ENCODE results near the gene TACC2.

The TACC2 gene

GRCh38 chr10:122126763-122127659, 138.0 kb downstream of the TACC2 start:
- no peak for DNase-seq

- no peak for DNase-seq
Observed at GRCh38 chr10:122127943-122128342, 139.0 kb downstream of the TACC2 start.

DNA sequence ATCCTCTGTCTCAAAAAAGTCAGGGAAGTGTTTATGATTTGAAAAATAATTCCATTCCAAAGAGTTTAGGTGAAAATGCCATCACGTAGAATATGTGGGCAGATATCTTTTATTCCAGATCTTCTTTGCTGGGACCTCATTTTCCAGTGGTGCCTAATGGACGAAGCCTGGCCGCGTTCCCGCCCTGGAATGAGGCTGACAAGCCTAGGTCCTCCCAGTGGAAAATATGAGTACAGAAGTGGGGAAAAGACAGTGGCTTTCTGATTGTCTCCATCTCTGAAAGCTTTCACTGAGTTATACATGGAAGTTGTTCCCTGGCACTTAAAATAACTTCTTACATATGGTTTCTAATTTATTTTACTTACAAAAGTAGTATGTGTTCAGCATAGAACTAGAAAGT, 139.4 kb downstream of the TACC2 start:
- no peak for DNase-seq

- DNase-seq, result no peak
Observed at GRCh38 chr10:122130474-122131110, 141.6 kb downstream of the TACC2 start.

DNA sequence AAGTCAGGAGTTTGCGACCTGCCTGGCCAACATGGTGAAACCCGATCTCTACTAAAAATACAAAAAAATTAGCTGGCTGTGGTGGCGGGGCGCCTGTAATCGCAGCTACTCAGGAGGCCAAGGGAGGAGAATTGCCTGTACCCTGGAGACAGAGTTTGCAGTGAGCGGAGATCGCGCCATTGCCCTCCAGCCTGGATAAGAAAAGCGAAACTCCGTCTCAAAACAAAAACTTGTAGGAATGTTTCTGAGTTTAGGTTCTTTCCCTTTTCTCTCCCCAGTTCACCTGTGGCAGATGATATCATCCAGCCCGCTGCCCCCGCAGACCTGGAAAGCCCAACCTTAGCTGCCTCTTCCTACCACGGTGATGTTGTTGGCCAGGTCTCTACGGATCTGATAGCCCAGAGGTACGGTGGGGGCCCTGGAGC, 143.4 kb downstream of the TACC2 start:
- DNase-seq, result no peak

DNA sequence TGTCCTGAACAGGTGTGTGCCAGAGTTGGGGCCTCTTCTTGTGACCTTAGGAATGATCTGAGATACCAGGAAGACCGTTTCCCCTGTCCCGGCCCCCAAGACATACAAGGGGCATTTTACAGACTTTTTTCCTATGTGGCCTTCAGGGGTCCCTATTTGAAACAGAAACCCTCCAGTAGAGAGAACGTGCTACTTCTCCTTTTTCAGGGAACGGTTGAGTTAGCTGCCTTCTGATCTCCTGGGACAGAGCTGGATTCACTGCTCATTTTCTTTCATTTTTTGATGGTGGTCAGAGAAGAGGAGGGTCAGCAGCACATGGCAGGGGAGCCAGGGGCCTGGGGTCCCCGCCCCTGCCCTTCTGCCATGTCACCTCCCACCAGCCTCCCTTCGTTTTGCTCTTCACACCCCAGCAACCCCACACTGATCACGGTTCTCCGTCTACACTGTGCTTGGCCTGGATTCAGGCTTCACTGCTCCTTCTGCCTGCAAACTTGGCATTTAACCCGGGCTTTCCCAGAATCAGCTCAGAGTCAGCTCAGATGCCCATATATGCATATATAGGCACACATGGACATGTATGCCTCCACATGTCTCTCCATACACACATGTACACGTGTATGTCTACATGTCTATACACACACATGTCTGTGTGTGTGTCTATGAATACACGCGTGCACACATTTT, 144.1 kb downstream of the TACC2 start:
- no peak for DNase-seq

GRCh38 chr10:122135251-122136025, 146.5 kb downstream of the TACC2 start:
- no peak for DNase-seq

- no peak for DNase-seq
Observed at GRCh38 chr10:122138831-122139625, 150.1 kb downstream of the TACC2 start.

- DNase-seq, result no peak
Observed at GRCh38 chr10:122139627-122140170, 150.7 kb downstream of the TACC2 start.

- DNase-seq, result no peak
Observed at GRCh38 chr10:122140461-122140902, 151.5 kb downstream of the TACC2 start.

- DNase-seq, result no peak
Observed at GRCh38 chr10:122140941-122141623, 152.1 kb downstream of the TACC2 start.

DNA sequence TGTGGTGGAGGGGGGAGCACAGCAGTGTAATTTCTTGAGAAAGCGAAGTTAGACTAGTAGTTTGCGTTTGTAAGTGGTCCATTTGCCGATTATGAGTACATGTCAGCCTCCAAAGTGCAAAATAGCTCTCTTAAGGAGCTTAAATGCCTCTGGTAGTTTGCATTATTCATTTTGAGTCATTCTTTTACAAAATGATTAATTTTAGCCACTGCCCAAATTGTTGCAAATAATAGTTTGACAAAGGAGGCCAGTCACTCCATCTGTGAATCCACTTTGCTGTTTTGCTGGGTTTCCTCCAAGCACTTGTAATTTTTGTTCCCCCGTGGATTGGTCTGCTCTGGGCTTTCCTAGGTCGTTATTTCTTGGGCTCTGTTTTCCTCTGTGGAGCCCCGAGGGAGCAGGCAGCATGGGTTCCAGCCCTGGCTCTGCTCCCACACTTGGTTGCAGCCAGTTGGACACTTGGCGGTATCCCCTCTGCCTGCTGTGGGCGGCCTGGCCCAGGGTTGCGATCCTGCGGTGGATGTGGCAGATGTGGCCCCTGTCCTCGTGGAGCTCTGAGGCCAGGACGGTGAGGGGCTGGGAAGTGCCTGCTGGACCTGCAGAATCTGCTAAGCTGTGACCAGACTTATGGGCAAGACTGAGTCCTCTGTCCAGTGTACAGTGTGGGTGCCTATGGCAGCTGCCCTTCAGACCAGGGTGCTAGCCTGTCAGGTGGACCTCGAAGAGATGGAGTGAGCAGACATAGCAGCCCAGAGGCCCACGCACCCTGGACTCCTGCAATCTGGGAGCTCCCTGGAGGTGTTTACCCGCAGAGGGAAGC, 153.1 kb downstream of the TACC2 start:
- DNase-seq, result no peak

DNA sequence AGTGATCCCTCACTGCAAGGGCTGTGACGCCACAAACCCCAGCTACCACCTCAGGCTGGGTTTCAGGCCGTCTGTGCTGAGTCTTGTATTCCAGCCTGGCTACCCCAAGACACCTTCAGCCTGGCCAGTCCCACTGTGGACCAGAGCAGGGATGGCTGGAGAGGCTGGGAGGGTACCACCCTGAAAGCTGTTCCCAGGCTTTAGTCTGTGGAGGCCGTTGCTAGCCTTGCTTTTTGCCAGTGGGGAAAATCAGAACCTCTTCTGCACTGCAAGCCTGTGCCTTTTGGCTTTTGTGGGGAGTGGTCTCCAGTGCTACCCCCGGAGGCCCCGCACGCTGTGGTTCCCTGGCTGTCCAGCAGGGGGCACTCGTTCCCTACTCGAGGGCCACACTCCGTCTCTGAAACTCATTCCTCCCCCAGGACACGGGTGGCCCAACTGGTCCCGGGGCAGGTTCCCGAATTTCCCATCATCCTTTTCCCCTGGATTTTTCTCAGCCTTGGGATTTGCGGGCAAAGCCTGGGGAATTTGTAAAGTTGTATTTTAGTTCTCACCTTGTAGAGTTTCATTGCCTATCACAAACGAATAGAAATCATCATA, 153.8 kb downstream of the TACC2 start:
- DNase-seq, result peak; percentile 2

DNA sequence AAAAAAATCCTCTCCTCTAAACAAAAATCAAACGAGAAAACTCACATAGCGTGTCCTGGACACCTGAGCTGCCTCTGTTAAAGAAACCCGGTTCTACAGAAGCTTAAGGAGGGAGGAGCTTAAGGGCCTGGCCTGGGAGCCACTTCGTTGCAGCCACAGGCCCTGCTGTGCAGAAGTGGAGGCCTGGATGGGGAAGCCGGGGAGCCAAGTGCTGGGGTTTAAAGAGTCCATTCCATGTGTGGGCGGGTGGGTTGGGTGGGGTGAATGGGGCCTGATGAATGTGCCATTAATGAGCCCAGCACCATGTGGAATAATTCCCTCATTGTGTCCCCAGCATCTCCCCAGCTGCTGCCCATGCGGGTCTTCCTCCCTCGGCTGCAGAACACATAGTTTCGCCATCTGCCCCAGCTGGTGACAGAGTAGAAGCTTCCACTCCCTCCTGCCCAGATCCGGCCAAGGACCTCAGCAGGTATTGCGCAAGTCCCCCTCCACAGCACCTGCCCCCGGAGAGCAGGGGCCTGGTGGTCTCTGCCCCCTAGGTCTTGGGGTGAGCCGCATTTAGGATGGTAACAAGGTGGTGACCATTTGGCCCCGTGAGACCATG, 154.4 kb downstream of the TACC2 start:
- DNase-seq, result no peak

- DNase-seq, result no peak
Observed at GRCh38 chr10:122144199-122144598, 155.2 kb downstream of the TACC2 start.

DNA sequence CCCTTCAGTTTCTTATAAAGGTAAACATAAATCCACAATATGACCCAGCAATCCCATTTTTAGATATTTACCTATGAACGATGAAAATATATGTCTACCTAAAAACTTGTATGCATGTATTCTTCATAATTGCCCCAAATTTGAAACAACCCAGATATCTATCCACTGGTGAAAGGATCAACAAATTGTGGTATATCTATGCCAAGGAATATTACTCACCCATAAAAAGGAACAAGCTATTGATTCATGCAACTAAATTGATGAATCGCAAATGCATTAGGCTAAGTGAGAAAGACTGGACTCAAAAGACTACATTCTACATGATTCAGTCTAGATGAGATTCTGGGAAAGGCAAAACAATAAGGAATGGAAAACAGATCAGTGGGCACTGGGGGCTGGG, 156.2 kb downstream of the TACC2 start:
- no peak for DNase-seq

DNA sequence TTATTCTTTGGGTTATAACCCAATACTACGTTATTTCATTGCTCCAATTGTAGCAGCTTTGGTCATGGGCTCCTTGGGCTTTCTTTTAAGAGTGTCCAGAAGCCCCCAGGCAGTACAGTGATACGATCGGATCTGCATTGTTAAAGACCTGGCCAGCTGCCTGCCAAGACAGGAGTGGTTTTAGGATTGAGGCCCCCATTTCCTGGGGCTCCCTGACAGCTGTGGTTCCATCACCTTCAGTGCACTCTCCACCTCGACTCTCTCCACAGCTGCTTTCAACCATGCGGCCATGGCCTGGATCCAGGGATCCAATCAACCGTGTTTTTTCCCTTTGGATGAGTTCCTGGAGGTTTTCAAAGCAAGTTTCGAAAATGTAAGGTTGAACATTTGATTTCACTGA, 158.7 kb downstream of the TACC2 start:
- DNase-seq, result no peak

DNA sequence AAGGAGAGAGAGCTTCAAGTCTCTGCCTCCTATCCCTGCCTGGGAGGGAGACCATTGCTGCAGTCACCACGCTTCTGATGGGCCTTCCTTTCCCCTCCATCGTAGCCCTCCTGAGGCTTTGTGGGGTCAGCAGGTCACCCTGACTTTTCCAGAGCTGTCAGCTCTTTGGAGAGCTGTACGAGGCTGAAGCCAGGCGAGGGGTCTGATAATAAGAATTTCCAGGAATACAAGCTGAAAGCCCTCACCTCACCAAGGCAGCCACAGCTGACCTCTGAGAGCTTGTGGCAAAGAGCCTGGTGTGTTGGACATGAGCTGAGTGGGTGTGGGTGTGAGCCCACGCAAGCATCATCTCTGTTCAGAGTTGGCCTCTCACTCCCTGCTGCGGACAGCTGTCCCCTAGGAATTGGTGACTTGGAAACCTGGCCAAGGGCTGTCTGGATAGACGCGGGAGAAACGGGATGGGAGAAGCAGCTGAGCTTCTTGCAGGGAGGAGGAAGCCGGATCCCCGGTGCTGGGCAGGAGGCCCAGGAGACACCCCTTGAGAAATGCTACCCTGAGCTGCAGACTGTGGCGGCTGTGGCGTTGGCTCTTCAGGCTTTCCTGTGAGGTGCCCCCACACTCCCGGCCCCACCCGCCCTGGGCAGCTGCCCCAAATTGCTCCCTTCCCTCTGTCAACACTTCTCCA, 160.1 kb downstream of the TACC2 start:
- DNase-seq, result no peak

Data from activated T-cell treated with anti-CD3 and anti-CD28 coated beads for 4 hours (primary cell).